Forelimb muscle (tissue), 1 donor: ENCODE data around the gene PPARD. TPM values are rescaled to one million over a fixed set of nuclear protein-coding genes. Genes with fewer than 3 reads are reported as not detected.

Experiments used
- DNase-seq: peaks from one replicate; pipeline ENCODE4 v3.0.0-alpha.2; 2013; ENCODE audit warnings: low read depth
- polyA plus RNA-seq: library from polyadenylated mRNA; unstranded; fragments of 120-200 nt; gene quantifications from one replicate; pipeline ENCODE4 v1.2.1, GENCODE V29; 2013; ENCODE audit not compliant: insufficient read length

Gene PPARD
- polyA plus RNA-seq, 1 donor = 24.2 TPM

DNA sequence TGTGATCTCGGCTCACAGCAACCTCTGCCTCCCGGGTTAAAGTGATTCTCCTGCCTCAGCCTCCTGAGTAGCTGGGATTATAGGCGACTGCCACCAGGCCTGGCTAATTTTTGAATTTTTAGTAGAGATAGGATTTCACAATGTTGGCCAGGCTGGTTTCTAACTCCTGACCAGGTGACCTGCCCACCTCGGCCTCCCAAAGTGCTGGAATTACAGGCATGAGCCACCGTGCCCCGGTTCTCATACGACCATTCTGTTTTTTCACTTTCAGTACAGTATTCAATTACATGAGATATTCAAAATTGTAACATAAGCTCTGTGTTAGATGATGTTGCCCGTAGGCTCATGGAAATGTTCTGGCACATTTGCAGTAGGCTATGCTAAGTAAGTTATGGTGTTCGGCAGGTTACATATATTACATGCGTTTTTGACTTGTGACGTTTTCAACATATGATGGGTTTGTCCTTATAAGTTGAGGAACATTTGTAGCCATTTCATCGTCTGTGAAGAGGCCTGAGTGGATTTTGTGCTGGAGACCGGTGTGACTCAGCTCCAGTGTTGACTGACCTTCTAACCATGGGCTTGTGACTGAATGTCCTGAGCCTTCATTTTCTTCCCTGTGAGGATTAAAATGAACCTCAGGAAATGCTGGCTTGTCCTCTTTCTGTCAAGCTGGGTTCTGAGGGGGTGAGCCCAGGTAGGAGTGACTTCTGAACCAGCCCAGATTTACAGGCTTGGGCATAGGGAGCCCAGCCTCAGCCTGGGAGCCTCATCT, 12.2 kb downstream of the PPARD start:
- no peak for DNase-seq

DNA sequence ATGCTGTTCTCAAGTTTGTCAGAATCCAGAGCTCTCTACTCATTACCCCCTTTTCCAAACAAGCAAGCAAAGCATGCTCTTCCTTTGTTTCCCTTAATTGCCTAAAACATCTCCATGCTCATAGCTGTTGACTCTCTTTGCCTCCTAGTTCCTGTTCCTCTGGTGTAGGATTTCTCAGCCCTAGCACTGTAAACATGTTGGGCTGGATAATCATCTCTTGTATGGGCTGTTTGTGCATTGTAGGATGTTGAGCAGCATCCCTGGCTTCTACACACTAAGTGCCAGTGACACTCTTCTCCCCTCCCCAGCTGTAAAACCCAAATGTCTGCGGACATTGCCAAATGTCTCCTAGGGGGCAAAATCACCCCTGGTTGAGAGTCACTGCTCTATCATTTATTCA, 14.0 kb downstream of the PPARD start:
- DNase-seq = no peak

DNA sequence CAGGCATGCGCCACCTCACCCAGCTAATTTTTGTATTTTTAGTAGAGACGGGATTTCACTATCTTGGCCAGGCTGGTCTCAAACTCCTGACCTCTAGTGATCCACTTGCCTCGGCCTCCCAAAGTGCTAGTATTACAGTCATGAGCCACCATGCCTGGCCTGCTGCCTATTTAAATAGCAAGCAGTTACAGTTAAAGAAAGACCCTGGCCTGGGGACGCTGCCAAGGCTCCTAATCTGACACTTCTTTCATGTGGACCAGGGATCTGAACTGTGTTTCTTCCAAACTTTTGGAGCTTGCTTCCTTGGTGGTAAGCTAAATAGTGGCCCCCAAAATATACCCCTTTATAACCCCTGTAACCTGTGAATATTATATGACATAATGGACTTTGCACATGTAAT, 15.3 kb downstream of the PPARD start:
- no peak for DNase-seq

DNA sequence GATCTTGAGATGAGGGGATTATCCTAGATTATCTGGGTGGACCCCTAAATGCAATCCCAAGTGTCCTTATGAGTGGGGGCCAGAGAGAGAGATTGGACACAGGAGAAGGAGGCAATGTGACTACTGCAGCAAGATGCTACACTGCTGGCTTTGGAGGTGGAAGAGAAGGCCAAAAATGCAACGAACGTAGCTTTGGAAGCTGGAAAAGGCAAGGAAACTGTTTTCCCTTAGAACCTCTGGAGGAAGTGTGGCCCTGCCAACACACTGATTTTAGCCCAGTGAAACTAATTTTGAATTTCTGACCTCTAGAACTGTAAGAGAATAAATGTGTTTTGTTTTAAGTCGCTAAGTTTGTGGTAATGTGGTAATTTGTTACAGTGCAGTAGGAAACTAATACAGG, 15.7 kb downstream of the PPARD start:
- DNase-seq = no peak

DNA sequence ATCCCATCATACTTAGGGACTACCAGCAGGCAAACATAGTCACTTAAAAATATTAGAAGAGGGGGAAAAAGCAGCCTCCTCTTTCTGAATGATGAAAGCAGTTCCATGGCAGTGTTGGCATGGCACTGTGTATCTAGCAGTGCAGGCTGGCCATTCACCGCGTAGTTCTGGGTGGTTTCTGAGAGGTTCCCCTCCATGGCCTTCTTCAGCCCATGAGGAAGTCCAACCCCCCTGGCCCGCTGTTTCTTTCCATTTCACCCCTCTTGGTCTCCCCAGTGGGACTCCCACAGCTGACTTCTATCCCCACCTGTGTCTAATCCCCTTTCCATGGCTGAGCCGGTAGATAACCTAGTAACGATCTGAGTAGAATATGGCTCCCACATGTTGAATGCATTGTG, 17.0 kb downstream of the PPARD start:
- DNase-seq = no peak

DNA sequence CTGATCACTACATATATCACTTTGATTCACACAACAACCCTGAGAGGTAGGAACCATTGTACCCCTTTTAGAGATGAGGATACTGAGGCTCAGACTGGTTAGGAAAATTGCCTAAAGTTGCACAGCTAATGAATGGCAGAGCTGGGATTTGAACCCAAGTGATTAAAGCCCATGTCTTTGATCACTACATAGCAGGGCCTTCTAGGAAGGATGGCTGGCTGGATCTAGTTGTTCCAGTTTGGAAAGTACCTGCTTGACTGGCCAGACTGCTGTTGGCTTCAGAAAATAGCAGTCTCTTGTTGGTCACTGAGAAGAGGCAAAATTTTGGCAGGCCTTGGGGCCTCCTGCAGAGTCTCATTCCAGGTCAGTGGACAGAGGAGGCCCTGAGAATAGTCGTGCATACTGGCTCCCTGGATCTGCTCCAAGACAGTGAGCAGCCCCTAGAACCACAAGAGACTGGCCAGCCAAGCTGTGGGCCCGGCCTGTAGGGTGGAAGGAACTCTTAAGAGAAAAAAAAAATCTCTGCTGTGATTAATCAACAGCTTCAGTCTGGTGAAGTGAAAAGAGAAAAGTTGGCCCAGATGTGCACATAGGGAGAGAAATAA, 17.5 kb downstream of the PPARD start:
- no peak for DNase-seq

DNA sequence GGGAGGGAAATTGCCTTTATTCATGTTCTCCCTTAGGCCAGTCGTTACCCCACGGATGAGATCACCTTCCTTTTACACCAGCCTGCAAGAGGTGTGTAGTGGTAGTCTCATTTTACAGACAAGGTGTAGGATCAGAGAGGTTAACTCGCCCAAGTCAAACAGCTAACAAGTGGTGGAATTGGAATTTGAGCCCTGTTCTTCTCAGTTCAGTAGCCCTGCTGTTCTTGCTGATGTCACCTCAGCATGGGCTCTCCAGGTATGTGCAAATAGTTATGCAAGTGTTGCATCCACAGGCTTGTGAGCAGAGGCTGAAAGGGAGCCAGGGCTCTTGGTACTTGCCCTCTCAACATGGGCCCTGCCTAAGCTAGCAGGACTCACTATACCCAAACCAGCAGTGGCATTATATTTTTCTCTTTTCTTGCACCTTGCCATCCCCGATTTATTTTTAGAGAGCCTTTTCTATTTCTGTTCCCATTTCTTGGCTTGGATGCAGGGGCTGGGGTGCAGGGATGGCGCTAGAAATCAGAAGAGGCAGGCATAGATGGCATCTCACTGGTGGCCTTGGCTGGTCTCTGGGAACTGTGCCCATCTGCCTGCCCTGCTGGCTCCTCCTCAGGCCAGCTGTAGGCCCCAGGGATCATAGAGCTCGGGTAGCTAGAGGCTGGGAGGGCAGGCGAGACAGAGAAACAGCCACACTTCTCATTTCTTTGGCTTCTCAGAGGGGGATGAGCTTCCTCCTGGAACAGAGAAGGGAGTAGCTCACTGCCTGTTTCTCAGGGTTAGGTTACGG, 18.2 kb downstream of the PPARD start:
- DNase-seq = no peak

DNA sequence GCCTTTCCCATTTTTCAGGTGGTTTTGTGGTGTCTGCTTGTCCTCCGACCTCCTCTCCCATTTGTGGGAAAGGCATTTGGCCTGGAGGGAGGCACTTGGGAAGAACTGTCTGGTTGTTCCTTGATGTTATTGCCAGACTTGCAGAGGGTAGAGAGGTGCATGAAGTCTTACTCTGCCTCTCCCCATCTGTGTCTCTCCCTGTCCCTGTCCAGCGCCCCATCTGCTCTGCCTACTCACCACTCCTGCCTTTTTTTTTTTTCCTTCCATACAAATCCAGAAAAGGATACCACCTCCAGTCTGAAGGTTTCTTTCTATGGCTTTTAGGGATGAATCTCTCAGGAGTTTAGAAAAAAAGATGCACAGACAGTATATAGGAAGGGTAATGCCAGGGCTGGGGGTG, 19.8 kb downstream of the PPARD start:
- no peak for DNase-seq

DNA sequence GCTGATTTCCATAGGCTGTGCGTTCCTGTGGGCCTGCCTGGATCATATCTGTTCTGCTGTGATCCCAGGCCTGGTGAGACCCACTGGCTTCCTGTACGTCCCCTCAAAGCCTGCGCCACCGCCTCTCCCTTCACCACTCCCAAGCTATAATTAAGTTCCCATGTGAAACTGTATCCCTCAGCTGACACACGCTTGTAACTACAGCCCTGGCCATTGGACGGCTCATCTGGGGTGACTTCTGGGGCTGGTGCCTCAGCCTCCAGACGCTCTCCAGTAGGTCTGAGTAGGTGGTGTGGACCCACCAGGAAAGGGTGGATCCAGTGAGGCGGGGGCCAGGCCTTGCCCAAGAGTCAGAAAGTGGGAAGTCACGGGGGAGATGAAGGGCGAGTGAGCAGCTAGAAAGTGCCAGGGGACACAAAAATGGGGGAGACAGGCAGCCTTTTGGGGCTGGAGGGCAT, 21.0 kb downstream of the PPARD start:
- DNase-seq = no peak

DNA sequence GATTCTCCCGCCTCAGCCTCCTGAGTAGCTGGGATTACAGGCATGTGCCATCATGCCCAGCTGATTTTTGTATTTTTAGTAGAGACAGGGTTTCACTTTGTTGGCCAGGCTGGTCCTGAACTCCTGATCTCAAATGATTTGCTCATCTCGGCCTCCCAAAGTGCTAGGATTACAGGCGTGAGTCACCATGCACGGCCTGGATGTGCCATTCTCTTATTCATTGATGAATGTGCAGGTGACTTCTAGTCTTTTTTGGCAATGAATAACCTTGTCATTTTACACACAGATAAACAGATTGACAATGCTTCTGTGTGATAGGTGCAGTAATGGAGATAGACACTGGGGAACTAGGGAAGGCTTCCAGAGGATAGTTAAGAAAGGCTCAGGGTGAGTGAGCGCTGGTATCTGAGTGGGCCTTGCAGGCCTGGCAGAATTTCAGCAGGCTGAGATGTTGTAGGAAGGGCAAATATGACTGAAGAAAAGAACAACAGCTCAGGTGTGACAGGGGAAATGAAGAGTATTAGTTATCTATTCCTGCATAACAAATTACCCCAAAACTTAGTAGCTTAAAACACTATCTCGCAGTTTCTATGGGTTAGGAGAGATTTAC, 23.3 kb downstream of the PPARD start:
- no peak for DNase-seq

DNA sequence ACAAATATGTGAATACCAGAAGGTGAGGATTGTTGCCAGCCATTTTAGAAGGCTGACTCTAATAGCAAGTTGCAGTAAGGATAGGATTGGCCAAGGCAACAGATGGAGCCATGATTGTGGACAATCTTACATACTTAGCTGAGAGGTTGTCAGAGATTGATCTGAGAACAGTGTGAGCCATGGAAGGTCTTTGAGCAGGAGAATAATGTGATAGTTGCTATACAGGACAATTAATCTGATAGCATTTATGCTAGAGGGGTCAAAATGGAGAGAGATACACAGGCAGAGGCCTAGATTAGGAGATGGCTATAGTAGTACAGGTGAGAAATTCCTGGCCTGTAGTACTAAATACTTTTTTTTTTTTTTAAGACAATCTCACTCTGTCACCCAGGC, 23.8 kb downstream of the PPARD start:
- no peak for DNase-seq

DNA sequence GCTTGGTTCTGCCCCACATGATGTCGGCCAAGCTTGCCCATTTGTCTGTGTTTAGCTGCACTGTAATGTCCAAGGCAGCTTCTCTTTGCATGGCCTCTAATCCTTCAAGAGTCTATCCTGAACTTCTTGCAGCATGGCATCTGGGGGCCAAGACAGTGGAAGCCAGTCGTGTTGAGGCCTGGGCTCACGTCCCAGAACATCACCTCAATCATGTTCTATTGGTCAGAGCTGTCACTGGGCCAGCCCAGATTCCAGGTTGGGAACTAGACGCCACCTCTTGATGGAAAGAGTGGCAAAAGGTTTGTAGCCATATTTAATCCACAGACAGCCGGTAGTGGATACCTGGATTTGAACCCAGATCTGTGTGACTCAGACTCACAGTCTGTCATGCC, 25.3 kb downstream of the PPARD start:
- DNase-seq = no peak

DNA sequence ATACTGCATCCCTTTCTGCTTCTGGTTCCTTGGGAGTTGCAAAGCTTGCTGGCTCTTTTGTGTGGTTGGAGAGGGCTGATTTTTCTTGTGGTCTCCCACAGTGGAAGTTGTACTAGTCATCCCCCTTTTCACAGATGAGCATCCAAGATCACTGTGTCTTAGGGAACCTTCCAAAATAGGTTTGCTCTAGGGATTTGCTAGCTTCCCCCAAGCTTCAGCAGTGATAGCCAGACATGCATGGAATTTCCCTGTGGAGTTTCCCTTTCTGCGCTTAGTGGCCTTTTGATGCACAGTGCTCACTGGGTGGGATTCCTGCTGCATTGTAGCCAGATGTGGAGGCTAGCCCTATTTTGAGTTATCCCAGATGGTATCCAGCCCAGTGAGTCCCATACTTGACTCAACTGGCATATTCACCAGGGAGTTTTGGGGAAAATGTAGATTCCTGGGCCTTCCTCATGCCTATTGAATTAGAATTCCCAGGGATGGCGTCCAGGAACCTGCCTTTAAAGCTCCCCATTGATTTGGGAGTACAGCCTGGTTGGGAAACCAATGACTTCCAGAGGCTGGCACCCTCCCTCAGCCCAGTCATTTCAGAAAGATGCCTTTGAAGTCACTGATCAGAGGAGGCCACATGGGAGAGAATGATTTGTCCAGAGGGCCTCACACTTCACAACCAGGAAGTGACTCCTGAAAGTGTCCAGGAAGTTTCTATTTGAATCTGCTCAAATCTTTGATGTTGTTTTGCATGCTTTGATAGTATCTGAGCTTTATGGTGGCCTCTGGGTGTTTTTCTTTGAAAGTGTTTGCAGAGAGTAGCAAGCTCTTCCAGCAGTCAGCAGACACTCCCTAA, 25.9 kb downstream of the PPARD start:
- no peak for DNase-seq

DNA sequence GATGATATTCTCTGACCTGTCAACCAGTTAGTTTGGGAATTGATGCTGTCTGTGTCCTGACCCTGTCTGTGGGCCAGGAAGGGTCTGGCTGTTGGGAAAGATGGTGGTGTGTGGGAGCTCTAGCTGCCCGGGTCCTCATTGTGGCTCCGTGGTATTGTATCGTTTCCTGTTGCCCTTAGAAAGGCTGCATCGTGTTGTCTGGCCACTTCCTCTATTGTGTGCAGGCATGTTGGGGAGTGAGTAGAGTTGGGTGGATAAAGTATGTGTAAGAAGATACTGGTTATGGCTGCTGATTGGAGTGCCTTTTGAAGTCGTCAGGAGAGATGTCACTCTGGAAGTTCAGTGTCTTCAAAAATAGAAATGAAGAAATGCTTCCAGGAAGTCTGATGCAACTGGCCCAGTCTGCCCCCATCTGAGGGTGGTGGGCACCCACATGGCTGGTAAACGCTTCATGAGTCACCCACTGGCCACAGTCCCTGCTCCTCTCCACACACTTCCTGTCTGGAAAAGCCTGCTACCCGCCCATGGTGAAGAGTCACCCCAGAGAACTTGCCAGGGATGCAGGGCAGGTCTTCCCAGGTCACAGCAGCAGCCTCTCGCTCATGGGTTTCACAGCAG, 27.9 kb downstream of the PPARD start:
- no peak for DNase-seq

DNA sequence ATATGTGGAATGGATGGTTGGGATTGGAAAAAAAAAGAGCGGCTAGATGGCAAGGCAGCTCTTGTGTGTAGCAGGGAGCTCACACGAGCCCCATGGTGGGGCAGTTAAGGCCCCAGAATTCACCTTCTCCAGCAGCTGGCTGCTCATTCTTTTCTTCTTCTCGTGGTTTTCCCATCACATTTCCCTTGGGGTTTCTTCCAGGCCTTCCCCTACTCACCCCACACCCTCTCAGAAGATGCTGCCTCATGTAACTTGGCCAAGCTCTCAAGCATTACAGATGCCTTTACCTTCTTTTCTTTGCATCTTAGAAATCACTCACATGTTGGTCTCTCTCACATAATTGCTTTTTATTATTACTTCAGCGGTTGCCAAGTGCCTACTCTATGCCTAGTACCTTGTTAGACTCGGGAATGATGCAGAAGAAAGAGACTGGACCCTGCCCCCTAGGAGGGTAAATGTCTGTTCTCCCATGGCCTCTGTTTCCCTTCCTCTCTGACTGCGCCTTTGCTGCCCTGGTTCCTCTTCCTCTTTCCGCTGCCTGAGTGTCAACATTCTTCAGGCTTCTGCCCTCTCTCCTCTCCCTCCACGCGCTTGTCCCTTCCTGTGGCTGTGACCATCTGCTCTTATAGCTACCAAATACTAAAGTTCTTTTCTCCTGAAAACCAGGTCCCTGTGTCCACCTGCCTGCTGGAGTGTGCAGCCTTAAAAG, 28.6 kb downstream of the PPARD start:
- no peak for DNase-seq

DNA sequence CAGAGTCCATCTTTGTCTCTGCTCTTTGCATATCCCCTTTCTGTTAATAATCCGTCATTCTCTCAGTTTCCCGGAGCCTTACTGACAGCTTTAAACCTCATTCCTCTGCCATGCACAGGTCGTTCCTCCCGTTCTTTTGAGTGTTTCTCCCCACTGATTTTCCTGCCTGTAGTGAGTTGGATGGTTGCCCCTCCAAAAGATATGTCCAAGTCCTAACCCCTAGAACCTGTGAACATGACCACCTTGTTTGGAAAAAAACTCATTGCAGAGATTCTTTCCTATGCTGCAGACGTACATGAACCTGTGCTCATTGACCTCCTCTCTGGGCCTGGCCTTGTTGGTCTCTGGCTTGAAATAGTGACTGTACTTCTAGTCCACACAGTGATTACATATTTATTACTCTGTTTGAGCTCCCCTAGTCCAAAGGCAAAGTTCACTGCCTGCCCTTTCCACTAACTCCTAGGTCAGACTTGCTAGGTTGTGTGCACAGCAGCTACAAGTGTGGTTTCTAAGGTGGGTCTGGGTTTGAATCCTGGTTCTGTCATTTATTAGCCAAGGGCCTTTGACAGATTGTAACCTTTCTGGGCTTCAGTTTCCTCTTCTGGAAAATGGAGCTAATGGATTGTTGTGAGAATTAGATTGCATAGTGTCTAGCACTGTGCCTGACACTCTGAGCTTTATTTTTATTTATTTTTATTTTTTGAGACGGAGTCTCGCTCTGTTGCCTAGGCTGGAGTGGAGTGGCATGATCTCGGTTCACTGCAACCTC, 29.3 kb downstream of the PPARD start:
- no peak for DNase-seq

DNA sequence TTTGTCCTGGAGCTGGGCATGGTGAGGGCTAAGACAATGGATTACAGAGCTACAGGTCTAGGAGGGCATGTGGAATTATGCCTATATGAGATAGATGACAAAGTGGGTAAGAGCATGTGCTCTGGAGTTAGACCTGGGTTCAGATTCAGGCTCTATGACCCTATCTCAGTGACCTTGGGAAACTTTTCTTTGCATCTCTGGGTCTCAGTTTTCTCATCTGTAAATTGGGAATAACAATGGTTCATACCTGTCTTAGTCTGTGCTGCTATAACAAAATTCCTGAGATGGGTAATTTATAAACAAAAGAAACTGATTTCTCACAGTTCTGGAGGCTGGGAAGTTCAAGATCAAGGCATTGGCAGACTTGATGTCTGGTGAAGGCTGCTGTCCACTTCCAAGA, 30.3 kb downstream of the PPARD start:
- no peak for DNase-seq

DNA sequence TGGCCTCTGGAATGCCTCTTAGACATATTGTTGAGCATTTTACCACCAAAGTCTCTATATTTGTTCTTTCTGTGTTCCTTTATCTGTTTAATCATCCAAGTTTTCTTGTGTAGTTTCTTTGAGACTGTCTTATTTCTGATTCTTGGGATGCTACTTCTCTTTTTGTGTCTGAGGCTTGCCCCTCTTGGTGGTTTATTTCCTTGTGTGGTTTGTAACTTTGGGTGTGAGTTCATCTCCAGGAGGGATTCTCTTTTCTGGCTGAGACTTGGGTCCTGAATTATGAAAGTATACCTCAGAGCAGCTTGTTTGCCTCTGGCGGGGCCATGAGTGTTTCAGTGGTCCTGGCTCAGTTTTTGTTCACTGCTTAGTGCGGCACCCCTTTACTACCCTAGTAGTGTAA, 33.9 kb downstream of the PPARD start:
- DNase-seq = no peak

DNA sequence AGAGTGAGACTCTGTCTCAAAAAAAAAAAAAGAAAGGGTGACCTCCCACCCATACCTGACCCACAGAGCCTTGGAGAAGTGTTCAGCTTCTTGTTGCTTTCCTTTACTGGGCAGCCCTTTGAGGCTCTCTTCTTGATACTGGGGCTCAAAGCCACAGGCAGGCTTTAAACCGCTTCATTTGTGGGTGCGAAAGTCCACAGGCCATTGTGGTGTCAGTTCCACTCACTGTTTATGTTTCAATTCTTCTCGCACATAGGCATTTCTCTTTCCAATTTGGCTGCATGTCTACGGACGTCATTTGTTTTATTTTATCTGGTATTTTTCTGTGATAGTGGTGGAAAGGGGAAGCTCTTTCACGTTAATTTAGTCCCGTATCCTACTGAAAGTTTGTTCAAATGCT, 34.6 kb downstream of the PPARD start:
- no peak for DNase-seq

DNA sequence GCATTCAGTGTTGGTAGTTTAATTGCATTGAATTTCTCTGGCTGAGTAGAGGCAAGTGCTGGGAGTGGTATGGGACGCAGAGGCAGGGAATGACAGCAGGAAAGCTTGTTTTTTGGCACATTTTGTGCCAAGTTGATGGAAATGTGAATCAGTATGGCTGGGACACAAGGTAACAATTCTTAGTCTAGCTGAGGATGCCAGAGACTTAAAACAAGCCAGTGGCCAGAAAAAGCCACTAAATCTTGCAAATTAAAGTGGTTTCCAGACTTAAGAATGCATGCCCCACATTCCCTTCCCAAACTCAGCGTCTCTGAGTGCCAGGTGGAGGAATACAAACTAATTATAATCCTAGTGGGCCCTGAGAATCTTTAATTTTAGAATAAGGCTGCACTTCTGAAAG, 35.9 kb downstream of the PPARD start:
- DNase-seq = no peak
